ENCODE measurements around the gene C2.
"Not testable (repeated sequence)": the region's sequence is repeated elsewhere in the genome, so short reads cannot be mapped to it uniquely, and the experiment has no call there.

Gene C2

GRCh38 chr6:31905041-31905440, 22.5 kb upstream of the C2 start:
- H3K4me3 ChIP-seq: no peak overlapping the region
- TF ChIP-seq CTCF (IDR thresholded peaks at IDR 0.05): no peak
- H3K27ac ChIP-seq: no peak overlapping the region
- no peak for DNase-seq (ENCODE audit: low spot score)

DNA sequence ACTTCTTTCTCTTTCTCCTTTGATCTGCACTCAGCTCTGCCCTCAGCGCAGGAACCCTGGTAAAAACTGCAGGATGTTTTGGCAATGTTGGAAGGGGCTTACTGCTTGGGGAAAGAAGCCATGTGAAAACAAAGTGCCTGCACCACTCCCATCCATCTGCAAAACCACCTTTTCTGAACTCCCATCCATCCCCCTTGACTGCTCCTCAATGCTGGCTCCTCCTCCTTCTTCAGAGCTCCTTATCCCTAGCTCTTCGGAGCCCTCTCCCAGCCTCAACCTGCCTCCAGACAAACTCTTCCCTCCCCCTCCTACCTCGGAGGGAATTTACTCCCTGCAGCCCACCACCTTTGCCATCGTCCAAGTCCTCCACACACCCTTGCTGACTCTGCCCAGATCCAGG, 21.4 kb upstream of the C2 start:
- Histone ChIP-seq H3K4me3 (no peak overlapping the region), H3K27ac (no peak overlapping the region)
- no peak for DNase-seq (ENCODE audit: low spot score)
- no peak for TF ChIP-seq CTCF (IDR thresholded peaks at IDR 0.05)

DNA sequence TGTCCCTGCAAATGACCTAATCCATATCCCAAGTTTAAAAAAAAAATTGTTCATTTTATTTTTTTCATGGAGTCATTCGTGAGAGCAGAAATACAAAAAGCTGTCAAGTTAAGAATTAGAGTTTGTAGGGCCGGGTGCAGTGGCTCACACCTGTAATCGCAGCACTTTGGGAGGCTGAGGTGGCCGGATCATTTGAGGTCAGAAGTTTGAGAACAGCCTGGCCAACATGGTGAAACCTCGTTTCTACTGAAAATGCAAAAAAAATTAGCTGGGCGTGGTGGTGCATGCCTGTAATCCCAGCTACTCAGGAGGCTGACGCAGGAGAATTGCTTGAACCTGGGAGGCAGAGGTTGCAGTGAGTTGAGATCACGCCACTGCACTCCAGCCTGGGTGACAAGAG, 20.8 kb upstream of the C2 start:
- H3K27ac ChIP-seq; H3K4me3 ChIP-seq; DNase-seq (ENCODE audit: low spot score): not testable (repeated sequence)

DNA sequence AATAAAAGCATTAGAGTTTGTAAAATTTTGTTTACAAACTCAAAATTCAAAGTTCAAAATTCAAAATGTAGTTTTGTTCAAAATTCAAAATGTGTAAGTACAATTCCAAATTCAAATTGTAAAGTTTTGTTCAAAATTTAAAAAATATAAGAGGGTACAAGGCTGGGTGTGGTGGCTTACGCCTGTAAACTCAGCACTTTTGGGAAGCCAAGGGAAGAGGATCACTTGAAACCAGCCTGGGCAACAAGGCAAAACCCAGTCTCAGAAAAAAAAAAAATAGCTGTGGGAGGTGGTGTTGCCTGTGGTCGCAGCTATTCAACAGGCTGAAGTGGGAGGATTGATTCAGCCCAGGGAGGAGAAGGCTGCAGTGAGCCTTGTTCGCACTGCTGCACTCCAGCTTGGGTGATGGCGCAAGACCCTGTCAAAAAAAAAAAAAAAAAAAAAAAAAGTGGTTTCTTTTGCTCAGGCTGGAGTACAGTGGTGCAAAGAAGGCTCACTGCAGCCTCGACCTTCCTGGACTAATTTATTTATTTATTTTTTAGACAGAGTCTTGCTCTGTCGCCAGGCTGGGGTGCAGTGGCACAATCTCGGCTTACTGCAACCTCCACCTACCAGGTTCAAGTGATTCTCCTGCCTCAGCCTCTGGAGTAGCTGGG, 20.2 kb upstream of the C2 start:
- no peak overlapping the region for H3K4me3 ChIP-seq
- no peak overlapping the region for H3K27ac ChIP-seq
- no peak for DNase-seq (ENCODE audit: low spot score)
- no peak for TF ChIP-seq CTCF (IDR thresholded peaks at IDR 0.05)

DNA sequence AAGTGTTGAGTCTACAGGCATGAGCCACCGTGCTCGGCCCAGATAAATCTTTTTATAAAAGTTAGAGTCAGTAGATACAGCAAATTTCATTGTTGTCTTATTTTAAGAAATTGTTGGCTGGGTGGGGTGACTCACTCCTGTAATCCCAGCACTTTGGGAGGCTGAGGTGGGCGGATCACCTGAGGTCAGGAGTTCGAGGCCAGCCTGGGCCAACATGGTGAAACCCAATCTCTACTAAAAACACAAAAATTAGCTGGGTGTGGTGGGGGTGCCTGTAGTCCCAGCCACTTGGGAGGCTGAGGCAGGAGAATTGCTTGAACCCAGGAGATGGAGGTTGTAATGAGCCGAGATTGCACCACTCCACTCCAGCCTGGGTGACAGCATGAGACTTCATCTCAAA, 19.3 kb upstream of the C2 start:
- H3K27ac ChIP-seq; DNase-seq (ENCODE audit: low spot score); H3K4me3 ChIP-seq: not testable (repeated sequence)

- H3K4me3 ChIP-seq: no peak overlapping the region
- no peak overlapping the region for H3K27ac ChIP-seq
- no peak for TF ChIP-seq CTCF (IDR thresholded peaks at IDR 0.05)
- no peak for DNase-seq (ENCODE audit: low spot score)
Observed at GRCh38 chr6:31908791-31909190, 18.7 kb upstream of the C2 start.

GRCh38 chr6:31909298-31909697, 18.2 kb upstream of the C2 start:
- H3K4me3 ChIP-seq; DNase-seq (ENCODE audit: low spot score): not testable (repeated sequence)

DNA sequence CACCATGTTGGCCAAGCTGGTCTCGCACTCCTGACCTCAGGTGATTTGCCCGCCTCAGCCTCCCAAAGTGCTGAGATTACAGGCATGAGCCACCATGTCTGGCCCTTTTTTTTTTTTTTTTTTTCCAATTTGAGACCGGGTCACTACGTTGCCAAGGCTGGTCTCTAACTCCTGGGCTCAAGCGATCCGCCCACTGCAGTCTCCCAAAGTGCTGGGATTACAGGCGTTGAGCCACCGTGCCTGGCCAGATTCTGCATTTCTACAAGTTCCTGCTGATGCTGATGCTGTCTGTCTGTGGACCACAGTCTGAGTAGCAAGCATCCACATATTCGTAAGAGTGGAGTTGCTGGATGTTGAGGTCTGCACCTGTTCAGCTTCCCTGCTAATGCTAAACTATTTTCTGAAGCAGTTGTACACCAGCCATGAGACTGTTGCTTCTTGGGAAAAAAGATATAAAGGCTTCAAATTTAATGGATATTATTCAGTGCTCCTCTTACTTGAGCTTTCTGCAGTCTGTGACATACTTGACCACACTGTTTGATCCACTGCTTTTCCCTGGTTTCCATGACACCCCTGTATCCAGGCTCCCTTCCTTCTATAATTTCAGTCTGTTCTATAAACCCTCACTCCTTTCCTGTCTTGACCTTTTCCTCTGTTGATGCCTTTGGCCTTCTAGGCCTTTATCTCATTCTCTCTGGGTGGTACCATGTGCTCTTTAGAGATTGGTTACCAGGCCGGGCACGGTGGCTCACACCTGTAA, 15.5 kb upstream of the C2 start:
- no peak for TF ChIP-seq CTCF (IDR thresholded peaks at IDR 0.05)
- H3K27ac ChIP-seq: no peak overlapping the region
- no peak for DNase-seq (ENCODE audit: low spot score)
- no peak overlapping the region for H3K4me3 ChIP-seq

More at GRCh38 chr6:31909298-31909697, 18.2 kb upstream of the C2 start:
- H3K27ac ChIP-seq: not testable (repeated sequence)

All from coronary artery (tissue), 2 donors.